ENCODE measurements around the gene HKDC1. TPM values are rescaled to one million over a fixed set of nuclear protein-coding genes. Genes with fewer than 3 reads are reported as not detected.
"Not testable (repeated sequence)": the region's sequence is repeated elsewhere in the genome, so short reads cannot be mapped to it uniquely, and the experiment has no call there.

HKDC1 gene, protein sequence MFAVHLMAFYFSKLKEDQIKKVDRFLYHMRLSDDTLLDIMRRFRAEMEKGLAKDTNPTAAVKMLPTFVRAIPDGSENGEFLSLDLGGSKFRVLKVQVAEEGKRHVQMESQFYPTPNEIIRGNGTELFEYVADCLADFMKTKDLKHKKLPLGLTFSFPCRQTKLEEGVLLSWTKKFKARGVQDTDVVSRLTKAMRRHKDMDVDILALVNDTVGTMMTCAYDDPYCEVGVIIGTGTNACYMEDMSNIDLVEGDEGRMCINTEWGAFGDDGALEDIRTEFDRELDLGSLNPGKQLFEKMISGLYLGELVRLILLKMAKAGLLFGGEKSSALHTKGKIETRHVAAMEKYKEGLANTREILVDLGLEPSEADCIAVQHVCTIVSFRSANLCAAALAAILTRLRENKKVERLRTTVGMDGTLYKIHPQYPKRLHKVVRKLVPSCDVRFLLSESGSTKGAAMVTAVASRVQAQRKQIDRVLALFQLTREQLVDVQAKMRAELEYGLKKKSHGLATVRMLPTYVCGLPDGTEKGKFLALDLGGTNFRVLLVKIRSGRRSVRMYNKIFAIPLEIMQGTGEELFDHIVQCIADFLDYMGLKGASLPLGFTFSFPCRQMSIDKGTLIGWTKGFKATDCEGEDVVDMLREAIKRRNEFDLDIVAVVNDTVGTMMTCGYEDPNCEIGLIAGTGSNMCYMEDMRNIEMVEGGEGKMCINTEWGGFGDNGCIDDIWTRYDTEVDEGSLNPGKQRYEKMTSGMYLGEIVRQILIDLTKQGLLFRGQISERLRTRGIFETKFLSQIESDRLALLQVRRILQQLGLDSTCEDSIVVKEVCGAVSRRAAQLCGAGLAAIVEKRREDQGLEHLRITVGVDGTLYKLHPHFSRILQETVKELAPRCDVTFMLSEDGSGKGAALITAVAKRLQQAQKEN
- under 1 TPM; 0.41 to 0.46 TPM for total RNA-seq

DNA sequence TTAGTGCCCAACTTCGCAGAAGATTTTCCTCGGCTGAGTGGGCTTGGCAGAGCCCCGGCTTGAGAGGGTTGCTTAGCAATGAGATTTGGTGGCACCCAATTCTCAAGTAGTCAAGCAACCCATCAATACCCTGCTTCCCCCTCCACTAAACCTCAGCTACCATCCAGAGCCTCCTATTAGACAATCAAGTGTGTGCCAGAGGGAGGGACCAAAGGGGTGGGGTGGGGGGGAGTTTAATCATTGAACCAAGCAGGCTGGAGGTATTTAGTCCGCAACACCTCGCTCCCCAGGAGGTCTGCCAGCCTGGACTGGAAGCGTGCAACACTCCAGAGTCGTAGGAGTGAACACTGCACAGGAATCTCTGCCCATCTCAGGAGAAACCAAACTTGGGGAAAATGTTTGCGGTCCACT lies at the start of gene HKDC1:
Gene HKDC1, plus strand, starts transcription at position 292 of the 411 bp plus-strand sequence. Its CDS starts 104 bp downstream, at position 396.
- Mint-ChIP-seq H3K36me3 (no peaks in the 10 kb centered on the region), H3K9me3 (no peaks in the 10 kb centered on the region), H3K27ac (peak within 1 kb of the TSS in 1 of 2 donors; percentile 90)
- DNase-seq (ENCODE audit: low spot score in 2 of 2), result no peak
- no peak for ATAC-seq

DNA sequence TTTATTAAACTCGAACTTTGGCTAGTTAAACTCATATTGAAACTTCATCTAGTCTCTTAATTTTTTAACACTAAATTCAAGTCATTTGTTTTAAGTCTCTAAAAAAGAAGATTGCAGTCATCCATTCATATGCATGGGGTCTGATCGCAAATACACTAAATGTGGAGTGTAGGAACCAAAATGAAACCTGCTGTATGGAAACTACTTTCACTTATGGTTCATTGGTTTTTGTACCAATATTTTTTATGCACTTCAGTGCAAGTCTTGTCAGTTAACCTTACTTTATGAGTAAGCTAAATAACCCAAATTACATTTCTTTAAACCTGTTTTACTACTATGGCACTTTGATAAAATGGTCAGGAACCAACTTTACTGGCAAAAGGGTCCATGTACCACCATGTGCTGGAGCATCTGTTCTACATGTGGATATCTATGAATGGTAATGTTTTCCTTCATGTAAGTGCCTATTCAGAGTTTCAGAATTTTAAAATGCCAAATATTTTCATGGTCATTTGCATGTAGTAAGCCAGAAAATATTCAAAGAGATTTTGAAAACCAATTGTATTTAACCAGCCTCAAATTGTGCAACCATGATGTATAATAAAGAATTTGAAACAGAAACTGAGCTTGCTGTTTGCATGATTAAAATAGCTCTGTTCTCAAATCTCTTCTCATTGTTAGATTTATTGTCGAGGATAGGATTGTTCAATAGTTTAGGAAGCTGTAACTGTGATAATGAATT lies 47.7 kb upstream of the HKDC1 start:
- Mint-ChIP-seq H3K27ac (no peak overlapping the region), H3K9me3 (no peaks in the 10 kb centered on the region), H3K36me3 (no peaks in the 10 kb centered on the region)
- no peak for DNase-seq (ENCODE audit: low spot score in 2 of 2)
- ATAC-seq, result no peak

DNA sequence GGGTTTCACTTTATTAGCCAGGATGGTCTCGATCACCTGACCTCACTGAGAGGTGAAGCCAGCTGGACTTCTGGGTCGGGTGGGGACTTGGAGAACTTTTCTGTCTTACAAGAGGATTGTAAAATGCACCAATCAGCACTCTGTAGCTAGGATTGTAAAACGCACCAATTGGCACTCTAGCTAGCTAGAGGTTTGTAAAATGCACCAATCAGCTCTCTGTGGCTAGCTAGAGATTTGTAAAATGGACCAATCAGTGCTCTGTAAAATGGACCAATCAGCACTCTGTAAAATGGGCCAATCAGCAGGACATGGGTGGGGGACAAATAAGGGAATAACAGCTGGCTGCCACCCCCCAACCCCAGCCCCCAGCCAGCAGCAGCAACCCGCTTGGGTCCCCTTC lies 44.8 kb upstream of the HKDC1 start:
- not testable (repeated sequence) for DNase-seq (ENCODE audit: low spot score in 2 of 2); H3K36me3 Mint-ChIP-seq; ATAC-seq

DNA sequence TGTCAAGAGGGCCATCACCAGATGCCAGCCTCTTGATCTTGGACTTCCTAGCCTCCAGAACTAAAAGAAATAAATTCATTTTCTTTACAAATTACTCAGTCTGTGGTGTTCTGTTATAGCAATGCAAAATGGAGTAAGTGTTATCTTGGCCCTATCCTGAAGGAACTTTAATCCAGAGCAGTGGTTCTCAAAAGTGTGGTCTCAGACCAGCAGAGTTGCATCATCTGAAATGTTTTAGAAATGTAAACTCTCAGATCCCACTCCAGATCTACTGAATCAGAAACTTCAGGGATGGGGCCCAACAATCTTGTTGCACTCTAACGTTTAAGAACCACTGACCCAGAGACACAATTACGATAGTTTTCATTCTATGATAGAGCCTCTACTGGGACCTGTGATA lies 43.3 kb upstream of the HKDC1 start:
- ATAC-seq, result no peak
- H3K36me3 Mint-ChIP-seq, result peaks cover 8% of the 10 kb centered on the region in 2 donors
- H3K9me3 Mint-ChIP-seq, result no peaks in the 10 kb centered on the region
- H3K27ac Mint-ChIP-seq, result no peak overlapping the region
- DNase-seq (ENCODE audit: low spot score in 2 of 2), result no peak

More for the DNA sequence above, 44.8 kb upstream of the HKDC1 start:
- not testable (repeated sequence) for H3K27ac Mint-ChIP-seq, H3K9me3 Mint-ChIP-seq

DNA sequence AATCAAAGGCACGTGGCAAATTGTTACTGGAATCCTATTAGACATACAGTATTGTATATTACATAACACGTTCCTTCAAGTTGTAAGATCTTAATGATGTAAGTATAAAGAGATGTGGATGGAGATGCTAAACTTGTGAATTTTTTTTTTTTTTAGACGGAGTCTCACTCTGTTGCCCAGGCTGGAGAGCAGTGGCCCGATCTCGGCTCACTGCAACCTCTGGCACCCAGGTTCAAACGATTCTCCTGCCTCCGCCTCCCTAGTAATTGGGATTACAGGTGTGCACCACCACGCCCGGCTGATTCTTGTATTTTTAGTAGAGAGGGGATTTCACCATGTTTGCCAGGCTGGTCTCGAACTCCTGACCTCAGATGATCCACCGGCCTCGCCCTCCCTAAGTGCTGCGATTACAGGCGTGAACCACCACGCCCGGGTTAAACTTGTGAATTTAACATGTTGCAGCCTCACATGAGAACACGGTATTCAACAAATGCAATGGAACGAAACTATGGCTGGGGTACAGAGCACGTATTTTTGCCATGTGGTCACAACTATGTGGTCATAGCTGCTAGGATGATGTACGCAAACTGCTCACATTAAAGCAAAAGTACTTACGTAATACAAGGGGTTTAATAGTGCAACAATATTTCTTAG lies 40.9 kb upstream of the HKDC1 start:
- Mint-ChIP-seq H3K36me3 (peaks cover 8% of the 10 kb centered on the region in 2 donors), H3K27ac (peak overlapping the region; percentile 97 to 100), H3K9me3 (no peaks in the 10 kb centered on the region)
- DNase-seq (ENCODE audit: low spot score in 2 of 2) (peak in 1 of 2 donors; percentile 22), ATAC-seq (peak; percentile 24 to 31)

DNA sequence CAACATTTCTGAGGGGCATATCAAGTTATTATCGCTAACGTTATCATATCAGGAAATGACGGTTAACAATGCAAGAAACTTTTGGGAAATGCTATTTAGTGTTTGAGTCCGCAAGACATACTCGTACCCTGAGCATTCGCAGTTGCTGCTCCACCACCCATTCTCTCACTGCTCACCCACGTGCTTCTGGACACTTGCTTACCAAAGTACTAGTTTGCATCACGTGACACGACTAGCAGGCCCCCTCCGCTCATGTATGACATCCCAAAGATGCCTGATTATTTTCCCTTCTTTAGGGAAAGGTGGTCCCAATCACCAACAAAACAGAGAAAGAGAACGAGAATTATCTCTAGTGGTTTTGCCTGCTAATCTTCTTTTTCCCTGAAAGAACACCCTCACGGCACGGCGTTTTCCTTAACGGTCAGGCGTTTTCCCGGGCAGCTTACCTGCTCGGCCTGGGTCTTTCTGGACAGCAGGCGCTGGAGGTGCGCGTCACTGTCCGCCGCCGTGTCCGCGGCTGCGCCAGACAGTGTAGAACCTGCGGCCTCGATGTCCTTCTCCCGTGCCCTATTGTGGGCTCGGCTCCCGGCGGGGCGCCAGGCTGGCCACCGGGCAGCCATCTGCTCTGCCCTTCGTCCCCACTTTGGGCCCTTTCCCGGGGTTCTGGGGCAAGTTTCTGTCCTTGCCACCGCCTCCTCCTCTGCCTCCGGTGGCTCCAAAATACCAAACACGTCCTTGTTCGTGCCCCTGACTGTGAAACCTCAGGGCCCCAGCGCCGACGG lies 40.2 kb upstream of the HKDC1 start, which contains the start of gene SUPV3L1:
Gene SUPV3L1, plus strand, starts transcription at position 492 of the 782 bp plus-strand sequence. Its CDS starts 58 bp downstream, at position 550.
- peaks cover 8% of the 10 kb centered on the region in 2 donors for H3K36me3 Mint-ChIP-seq
- peak within 1 kb of the TSS; percentile 97 to 100 for H3K27ac Mint-ChIP-seq
- peak; percentile 86 to 90 for DNase-seq (ENCODE audit: low spot score in 2 of 2)
- no peaks in the 10 kb centered on the region for H3K9me3 Mint-ChIP-seq
- peak; percentile 88 for ATAC-seq

DNA sequence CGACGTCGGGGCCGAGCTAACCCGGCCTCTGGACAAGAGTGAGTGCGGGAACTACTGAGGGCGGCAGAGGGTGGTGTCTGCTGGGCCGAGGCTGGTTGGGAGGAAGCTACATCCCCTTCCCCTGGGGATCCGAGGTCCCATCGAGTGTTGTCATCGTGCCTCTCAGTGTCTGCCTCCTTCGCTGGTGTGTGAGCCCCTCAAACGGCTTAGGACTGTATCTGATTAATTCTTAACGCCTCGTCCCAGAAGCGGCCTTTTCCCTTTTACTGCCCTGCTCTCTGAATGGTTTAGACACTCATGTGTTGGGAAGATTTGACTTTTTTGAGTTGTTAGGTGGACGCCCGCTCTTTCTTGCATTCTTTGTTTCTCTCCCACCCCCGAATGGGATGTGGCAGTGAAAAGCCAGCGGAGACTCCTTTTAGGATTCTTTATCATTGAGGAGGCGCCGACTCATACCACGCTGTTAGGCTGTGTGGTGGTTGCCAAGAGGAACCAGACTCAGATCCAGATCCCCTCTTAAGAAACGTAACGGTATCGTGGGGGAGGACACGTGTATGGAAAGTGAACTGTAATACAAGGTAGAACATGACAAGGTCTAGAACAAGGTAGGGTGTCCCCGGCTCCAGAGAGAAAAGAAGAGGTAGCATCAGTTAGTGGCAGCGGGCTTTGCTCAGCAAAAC lies 39.5 kb upstream of the HKDC1 start:
- DNase-seq (ENCODE audit: low spot score in 2 of 2) (peak in 1 of 2 donors; percentile 28), ATAC-seq (peak; percentile 49 to 63)
- Mint-ChIP-seq H3K27ac (peak overlapping the region; percentile 97 to 100), H3K9me3 (no peaks in the 10 kb centered on the region), H3K36me3 (peaks cover 8% of the 10 kb centered on the region in 2 donors)

DNA sequence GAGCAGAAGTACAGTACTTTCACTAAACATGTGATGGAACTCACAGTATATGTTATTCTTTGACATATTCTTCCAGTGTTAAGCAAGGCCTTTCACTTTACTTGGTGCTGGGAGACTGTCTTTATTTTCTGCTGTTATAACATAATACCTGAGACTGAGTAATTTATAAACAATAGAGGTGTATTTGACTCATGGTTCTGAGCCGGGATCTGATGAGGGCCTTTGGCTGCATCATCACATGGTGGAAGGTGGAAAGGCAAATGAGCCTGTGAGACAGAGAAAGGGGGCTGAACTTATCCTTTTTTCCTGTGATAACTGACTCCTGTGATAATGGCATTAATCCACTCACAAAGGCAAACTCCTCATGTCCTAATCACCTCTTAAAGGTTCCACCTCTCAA lies 38.7 kb upstream of the HKDC1 start:
- H3K27ac Mint-ChIP-seq, result peak overlapping the region; percentile 97 to 100
- H3K9me3 Mint-ChIP-seq, result no peaks in the 10 kb centered on the region
- H3K36me3 Mint-ChIP-seq, result peaks cover 8% of the 10 kb centered on the region in 2 donors
- ATAC-seq, result no peak
- DNase-seq (ENCODE audit: low spot score in 2 of 2), result no peak

DNA sequence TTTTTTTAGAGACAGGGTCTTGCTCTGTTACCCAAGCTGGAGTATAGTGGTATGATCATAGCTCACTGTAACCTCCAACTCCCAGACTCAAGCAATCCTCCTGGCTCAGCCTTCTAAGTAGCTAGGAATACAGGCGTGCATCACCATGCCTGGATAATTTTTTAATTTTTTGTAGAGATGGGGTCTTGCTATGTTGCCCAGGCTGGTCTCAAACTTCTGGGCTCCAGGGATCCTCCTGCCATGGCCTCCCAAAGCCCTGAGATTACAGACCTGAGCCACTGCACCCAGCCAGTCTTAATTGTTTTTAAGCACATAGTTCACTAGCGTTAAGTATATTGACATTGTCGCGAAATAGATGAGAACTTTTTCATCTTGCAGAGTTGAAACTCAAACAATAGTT lies 38.1 kb upstream of the HKDC1 start:
- Mint-ChIP-seq H3K27ac (no peak overlapping the region), H3K36me3 (peaks cover 8% of the 10 kb centered on the region in 2 donors), H3K9me3 (no peaks in the 10 kb centered on the region)
- no peak for ATAC-seq
- no peak for DNase-seq (ENCODE audit: low spot score in 2 of 2)

DNA sequence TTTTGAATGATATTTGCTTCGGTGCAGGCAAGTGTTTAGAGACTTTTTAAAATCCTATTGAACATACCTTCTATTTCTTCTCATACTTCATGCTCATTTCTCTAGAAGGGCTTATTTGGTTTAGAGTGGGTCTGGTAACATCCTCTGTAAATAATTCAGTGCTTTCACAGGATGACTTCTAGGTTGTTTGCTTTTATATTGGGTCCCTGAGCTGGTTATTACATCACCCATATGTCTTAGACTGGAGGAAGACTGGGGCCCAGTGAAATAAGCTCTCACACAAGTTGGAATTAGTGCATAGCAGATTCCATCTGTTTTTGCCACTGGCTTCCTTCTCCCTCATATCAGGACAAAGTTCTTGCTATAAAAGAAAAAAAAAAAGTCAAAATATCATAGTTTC lies 33.6 kb upstream of the HKDC1 start:
- ATAC-seq (no peak), DNase-seq (ENCODE audit: low spot score in 2 of 2) (no peak)
- no peaks in the 10 kb centered on the region for H3K9me3 Mint-ChIP-seq
- H3K36me3 Mint-ChIP-seq, result peaks cover 5% of the 10 kb centered on the region in 2 donors
- H3K27ac Mint-ChIP-seq, result peak overlapping the region; percentile 20 to 51

DNA sequence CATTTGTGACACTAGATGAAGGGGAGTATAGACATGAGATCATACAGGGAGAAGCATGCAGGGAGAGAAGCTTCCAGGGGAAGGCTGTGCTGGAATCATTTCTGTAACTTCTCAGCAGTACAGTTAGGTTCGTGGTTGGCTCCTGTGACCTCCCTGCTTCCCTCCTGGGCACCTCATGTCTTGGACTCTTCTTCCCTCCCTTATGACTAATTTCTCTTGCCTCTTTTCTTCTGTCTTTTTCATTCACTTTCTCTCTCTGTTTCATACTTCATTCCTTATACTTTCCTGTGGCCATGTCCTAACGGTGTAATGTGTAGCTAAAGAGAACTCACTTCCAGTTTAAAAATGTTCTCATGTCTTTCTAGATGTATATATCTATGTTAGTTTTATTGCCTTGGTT lies 19.1 kb upstream of the HKDC1 start:
- DNase-seq (ENCODE audit: low spot score in 2 of 2) (no peak), ATAC-seq (peak; percentile 21 to 59)
- peak overlapping the region in 1 of 2 donors; percentile 0 for H3K27ac Mint-ChIP-seq
- no peaks in the 10 kb centered on the region for H3K36me3 Mint-ChIP-seq
- H3K9me3 Mint-ChIP-seq, result no peaks in the 10 kb centered on the region

DNA sequence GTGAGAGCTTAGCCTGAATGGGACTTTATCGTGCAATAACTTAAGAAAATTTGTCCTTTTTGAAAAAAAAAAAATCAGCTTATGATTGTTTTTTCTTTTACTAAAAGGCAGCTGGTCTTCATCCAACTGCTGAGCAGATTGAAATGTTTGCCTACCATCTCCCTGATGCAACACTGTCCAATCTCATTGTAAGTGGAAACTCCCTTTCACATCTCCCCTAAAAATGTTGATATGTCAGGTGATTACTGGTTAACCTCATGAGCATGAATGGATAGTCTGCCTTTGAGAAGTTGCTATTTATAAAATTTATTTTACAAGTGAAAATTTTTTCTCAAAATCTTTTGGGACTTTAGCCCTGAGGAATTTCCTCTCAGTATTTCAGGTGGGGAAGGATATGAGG lies 17.8 kb upstream of the HKDC1 start:
- H3K27ac Mint-ChIP-seq, result peak overlapping the region in 1 of 2 donors; percentile 73
- DNase-seq (ENCODE audit: low spot score in 2 of 2), result no peak
- peak; percentile 51 for ATAC-seq
- no peaks in the 10 kb centered on the region for H3K9me3 Mint-ChIP-seq
- H3K36me3 Mint-ChIP-seq, result no peaks in the 10 kb centered on the region

DNA sequence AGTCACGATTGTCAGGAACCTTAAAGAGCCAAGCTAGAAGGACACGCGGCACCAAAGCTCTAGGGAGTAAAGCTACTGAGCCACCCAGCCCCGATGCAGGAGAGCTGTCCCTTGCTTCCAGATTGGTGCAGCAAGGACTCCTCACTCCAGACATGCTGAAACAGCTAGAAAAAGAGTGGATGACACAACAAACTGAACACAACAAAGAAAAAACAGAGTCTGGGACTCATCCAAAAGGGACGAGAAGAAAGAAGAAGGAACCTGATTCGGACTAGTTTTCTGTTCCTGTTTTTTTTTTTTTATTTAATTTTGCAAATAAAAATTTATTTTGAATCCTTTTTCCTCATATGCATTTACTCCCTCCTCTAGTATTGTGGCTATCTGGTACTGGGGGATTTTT lies 11.4 kb upstream of the HKDC1 start:
- H3K9me3 Mint-ChIP-seq, result no peaks in the 10 kb centered on the region
- H3K27ac Mint-ChIP-seq, result no peak overlapping the region
- DNase-seq (ENCODE audit: low spot score in 2 of 2), result no peak
- H3K36me3 Mint-ChIP-seq, result peaks cover 7 to 11% of the 10 kb centered on the region in 2 donors
- no peak for ATAC-seq

DNA sequence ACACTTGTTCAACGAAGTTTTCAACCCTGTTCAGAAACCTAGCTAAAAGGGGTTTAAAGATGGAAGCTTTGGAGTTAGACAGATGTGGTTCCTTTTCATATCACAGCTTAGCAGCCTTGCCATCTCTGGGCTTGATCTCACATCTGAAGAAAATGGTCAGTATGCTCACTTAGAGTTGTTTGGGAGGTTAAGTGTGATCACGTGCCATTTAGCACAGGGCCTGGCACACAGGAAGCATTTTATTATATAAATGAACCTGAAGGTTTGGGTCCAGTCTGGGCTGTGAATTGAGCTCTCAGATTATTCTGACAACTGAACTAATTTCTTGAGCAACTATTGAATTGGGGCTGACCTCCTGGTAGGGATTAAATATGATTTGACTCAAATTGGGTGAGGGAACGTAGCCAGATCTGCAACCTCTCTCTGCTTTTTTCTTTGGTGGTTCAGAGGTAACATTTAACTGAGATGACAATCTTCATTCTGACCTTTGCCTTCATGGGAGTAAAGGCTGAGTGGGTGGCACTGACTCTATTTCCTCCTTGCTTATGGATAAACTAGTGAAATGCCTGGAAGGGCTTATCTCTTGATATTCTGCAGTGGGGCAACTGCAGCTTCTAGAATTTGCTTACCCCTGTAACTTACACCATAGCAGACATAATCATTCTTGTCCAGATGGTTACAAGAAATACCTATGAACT lies 10.2 kb upstream of the HKDC1 start:
- Mint-ChIP-seq H3K9me3 (no peaks in the 10 kb centered on the region), H3K27ac (peak overlapping the region in 1 of 2 donors; percentile 51), H3K36me3 (peaks cover 7 to 11% of the 10 kb centered on the region in 2 donors)
- DNase-seq (ENCODE audit: low spot score in 2 of 2) (no peak), ATAC-seq (peak in 1 of 2 donors; percentile 58)
